LHCN-M2 (cell line): ENCODE measurements around the gene PABPN1. TPM values are rescaled to one million over a fixed set of nuclear protein-coding genes. Genes with fewer than 3 reads are reported as not detected.
"Not testable (repeated sequence)": the region's sequence is repeated elsewhere in the genome, so short reads cannot be mapped to it uniquely, and the experiment has no call there.

Experiments used
- DNase-seq: peaks from one replicate; pipeline ENCODE4 v3.0.0-alpha.2; 2012; ENCODE audit warnings: low read depth
- total RNA-seq: library from RNA; depleted of rRNA; stranded (reverse); fragments of >200 nt; gene quantifications from 2 replicates; pipeline ENCODE4 v1.2.3, GENCODE V29; 2014

Gene PABPN1
- total RNA-seq, 1 experiment from 2014 or later: 92.7 TPM

- DNase-seq: peak; percentile 98
These were observed 19.8 kb upstream of the PABPN1 start for GRCh38 chr14:23301288-23301968.

- DNase-seq: no peak
These were observed 19.3 kb upstream of the PABPN1 start for GRCh38 chr14:23301969-23302289.

- peak; percentile 45 for DNase-seq
These were observed 18.7 kb upstream of the PABPN1 start, which contains the start of gene PPP1R3E for GRCh38 chr14:23302290-23303225. Gene PPP1R3E (minus strand): TSS chr14:23302859. CDS start chr14:23302576, 283 bp downstream.

- peak; percentile 85 for DNase-seq
These were observed 14.7 kb upstream of the PABPN1 start, which contains the start of gene BCL2L2 for GRCh38 chr14:23306412-23307145. Gene BCL2L2 (plus strand): TSS chr14:23306833. CDS start chr14:23307768, 935 bp downstream.

GRCh38 chr14:23307146-23307530 lies 14.1 kb upstream of the PABPN1 start:
- DNase-seq: no peak

- no peak for DNase-seq
These were observed 13.3 kb upstream of the PABPN1 start for GRCh38 chr14:23307687-23308644.

- no peak for DNase-seq
These were observed 12.4 kb upstream of the PABPN1 start for GRCh38 chr14:23308721-23309445.

- DNase-seq: no peak
These were observed 10.7 kb upstream of the PABPN1 start for GRCh38 chr14:23310546-23310945.

GRCh38 chr14:23316300-23316699 lies 5.0 kb upstream of the PABPN1 start:
- DNase-seq: no peak

- no peak for DNase-seq
These were observed 1.3 kb upstream of the PABPN1 start for GRCh38 chr14:23319746-23320583.

- peak; percentile 66 for DNase-seq
These were observed 603 bp downstream of the PABPN1 start for GRCh38 chr14:23321572-23322547.

- DNase-seq: no peak
These were observed 1.6 kb downstream of the PABPN1 start for GRCh38 chr14:23322568-23323517.

GRCh38 chr14:23323838-23324454 lies 2.7 kb downstream of the PABPN1 start:
- DNase-seq: no peak

- no peak for DNase-seq
These were observed 3.2 kb downstream of the PABPN1 start for GRCh38 chr14:23324455-23324846.

- DNase-seq: no peak
These were observed 3.7 kb downstream of the PABPN1 start for GRCh38 chr14:23324993-23325392.

- DNase-seq: not testable (repeated sequence)
These were observed 4.5 kb downstream of the PABPN1 start for GRCh38 chr14:23325746-23326145.
